Measurements from ENCODE around the gene SUSD1. TPM values are rescaled to one million over a fixed set of nuclear protein-coding genes. Genes with fewer than 3 reads are reported as not detected.
A peak's percentile ranks its signal among the peaks of the same experiment; 100 is the strongest.

The SUSD1 gene
- total RNA-seq, 1 experiment from 2014 or later = 20.3 TPM

GRCh38 chr9:112176524-112176923 is 1.4 kb upstream of the SUSD1 start:
- DNase-seq (ENCODE audit: low read depth) = peak; percentile 56
- in situ Hi-C loops (cut with HindIII; ENCODE audit: low pct_unique_long_range_greater_than_20kb, low sequenced_read_pairs) = no loop called here

GRCh38 chr9:112175796-112176315 is 759 bp upstream of the SUSD1 start:
- in situ Hi-C loops (cut with HindIII; ENCODE audit: low pct_unique_long_range_greater_than_20kb, low sequenced_read_pairs) = no loop called here
- DNase-seq (ENCODE audit: low read depth) = no peak

DNA sequence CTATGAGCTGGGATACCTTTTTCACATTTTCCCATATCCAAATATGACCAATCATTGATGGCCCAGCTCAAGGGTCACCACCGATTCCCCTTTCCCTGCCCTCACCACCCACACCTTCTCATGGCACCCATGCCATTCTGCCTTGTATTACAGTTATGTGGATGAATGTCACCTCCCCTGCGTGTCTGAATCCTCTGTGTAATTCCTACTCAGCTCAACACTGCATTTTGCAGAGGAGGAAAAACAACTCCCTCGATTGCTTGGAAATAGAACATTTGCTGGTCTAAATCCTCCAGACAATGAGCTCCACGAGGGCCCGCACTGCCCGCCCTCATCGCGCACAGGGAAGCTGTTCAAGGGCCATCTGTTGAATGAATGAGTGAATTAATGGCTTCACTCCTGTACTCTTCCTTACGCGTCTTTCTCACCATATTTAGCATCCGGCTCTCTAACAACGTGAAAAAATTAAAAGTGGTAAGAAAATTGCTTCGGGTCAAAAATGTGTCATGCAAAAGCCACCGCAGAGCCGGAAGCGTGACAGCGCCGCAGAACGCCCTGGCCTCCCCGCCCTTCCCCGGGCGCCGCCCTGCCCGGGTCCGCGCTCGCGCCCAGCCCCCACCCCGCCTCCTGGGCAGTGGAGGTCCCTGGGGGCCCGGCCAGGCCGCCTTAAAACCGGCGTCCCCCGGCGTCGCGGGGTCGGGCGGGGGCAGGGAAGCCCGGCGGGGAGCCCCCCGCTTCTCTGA is 704 bp downstream of the SUSD1 start:
- DNase-seq (ENCODE audit: low read depth) = peak; percentile 77
- in situ Hi-C loops (cut with HindIII; ENCODE audit: low pct_unique_long_range_greater_than_20kb, low sequenced_read_pairs) = no loop called here

- no peak for DNase-seq (ENCODE audit: low read depth)
- in situ Hi-C loops (cut with HindIII; ENCODE audit: low pct_unique_long_range_greater_than_20kb, low sequenced_read_pairs) = no loop called here
Measured at GRCh38 chr9:112173489-112174221, 1.4 kb downstream of the SUSD1 start.

DNA sequence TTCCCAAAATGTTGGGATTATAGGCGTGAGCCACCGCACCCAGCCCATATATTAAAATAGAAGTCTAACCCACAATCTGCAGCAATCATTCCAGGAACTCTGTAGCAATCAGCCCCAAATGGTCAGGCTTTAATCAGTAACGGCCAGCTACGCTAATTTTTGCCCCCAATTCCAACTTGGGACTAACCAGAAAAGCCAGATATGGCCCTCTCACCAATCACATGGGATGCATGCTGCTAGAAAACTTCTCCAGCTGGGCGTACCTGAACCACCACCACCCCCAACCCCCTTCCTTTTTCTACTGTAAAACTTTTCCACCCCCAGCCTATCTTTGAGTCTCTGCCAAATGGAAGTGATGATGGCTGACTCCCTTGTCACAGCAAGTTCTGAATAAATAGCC is 4.1 kb downstream of the SUSD1 start:
- in situ Hi-C loops (cut with HindIII; ENCODE audit: low pct_unique_long_range_greater_than_20kb, low sequenced_read_pairs) = no loop called here
- DNase-seq (ENCODE audit: low read depth) = no peak

GRCh38 chr9:112170235-112170634 is 4.9 kb downstream of the SUSD1 start:
- DNase-seq (ENCODE audit: low read depth) = no peak
- in situ Hi-C loops (cut with HindIII; ENCODE audit: low pct_unique_long_range_greater_than_20kb, low sequenced_read_pairs) = no loop called here

DNA sequence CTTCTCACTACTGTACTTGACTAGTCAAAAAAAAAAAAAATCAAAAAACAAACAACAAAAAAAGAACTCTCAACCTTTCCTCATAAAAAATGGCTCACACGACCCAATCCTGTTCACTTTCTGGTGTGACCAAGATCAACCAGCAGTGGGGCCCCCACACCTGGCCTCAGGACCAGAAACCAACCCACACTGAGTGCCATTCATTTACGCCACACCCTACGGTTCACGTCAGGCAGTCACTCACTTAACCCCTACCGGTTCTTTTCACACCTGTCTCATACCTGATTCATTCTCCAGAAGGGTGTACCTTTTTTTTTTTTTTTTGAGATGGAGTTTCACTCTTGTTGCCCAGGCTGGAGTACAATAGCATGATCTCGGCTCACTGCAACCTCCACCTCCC is 5.7 kb downstream of the SUSD1 start:
- no peak for DNase-seq (ENCODE audit: low read depth)
- in situ Hi-C loops (cut with HindIII; ENCODE audit: low pct_unique_long_range_greater_than_20kb, low sequenced_read_pairs) = no loop called here

DNA sequence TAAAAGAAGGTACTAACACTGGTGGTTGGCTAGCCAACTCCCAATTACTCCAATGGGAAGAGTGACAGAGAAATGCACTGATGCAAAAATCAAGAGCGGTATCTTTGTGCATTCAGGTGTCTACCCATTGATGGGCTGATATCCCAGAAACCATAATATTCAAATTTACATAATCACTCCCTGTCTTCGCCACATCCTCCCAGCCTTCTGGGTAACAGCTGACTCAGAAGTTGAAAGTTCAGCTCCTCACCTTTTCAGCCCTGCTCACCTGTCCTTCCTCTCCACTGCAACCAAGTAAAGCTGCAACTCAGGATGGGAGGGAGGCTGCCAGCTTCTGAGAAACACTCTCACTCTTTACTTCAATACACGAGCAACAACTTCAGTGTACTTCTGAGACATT is 6.9 kb downstream of the SUSD1 start:
- in situ Hi-C loops (cut with HindIII; ENCODE audit: low pct_unique_long_range_greater_than_20kb, low sequenced_read_pairs) = no loop called here
- DNase-seq (ENCODE audit: low read depth) = peak; percentile 80

DNA sequence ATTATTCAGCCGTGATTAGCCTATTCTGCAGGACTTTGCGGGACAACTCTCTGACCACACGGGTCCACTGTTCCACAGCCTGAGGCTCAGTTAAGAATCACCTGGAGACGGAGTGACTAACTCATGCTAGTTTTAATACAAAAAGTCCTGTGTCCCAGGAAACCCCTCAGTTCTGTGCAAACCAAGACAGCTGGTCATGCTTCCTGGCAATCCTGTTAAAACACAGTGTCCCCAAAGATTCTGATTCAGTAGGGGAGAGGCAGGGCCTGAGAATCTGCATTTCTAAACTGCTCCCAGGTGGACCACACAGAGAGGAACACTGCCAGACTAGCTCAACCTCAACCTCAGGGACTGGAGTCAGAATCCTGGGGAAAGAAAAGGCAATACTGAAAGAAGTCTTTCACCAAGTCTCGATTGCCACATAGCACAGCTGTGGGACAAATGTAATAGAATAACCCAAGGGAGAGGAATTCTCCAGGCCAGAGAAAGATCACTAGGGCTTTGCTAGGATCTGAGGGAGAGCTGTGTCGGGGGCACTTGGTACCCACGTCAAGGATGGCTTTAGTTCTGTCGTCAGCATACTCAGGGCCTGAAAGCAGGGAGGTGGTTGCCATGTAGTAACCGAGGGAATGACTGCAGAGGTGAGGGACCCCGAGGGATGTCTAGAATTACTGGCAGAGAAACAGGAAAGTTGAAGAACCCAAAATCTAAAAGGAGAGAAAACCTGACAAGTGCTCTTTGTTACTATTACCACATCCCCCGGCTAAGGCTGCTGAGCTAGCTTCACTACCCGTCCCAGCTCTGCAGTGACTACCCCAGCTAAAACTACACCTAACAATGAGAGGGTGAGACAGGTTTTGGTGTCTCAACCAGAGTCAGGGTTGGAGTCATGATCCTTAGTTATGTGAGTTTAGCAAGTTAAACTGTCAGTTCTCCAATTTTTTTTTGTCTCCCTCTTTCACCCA is 8.6 kb downstream of the SUSD1 start:
- peak; percentile 73 for DNase-seq (ENCODE audit: low read depth)
- in situ Hi-C loops (cut with HindIII; ENCODE audit: low pct_unique_long_range_greater_than_20kb, low sequenced_read_pairs) = no loop called here

DNA sequence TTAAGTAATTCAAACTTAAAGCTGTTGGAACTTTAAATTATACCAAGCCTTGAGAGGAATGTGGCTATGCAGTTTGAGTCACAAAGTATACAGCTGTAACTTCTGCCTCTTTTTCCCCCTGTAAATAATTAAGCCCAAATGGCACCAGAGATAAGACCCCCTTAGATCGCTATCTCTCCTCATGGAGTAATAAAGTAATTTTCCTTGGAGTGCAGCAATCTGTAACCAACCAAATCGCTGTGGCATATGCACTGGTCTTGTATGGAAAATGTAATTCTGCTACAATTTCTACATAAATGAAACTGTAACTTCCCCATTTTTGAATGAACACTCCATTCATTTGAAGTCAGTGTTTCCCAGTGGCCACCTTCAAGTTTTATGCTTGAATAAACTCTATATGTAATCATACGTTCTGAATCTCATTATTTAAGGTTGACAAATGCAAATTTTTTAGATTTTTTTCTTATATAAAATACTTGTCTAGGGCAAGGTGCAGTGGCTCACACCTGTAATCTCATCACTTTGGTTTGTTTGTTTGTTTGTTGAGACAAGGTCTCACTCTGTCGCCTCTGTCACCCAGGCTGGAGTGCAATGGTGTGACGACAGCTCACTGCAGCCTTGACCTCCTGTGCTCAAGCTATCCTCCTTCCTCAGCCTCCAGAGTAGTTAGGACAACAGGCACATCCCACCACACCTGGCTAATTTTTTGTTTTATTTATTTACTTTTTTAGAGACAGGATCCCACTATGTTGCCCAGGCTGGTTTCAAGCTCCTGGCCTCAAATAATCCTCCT is 12.3 kb downstream of the SUSD1 start:
- in situ Hi-C loops (cut with HindIII; ENCODE audit: low pct_unique_long_range_greater_than_20kb, low sequenced_read_pairs) = no loop called here
- DNase-seq (ENCODE audit: low read depth) = peak; percentile 78

DNA sequence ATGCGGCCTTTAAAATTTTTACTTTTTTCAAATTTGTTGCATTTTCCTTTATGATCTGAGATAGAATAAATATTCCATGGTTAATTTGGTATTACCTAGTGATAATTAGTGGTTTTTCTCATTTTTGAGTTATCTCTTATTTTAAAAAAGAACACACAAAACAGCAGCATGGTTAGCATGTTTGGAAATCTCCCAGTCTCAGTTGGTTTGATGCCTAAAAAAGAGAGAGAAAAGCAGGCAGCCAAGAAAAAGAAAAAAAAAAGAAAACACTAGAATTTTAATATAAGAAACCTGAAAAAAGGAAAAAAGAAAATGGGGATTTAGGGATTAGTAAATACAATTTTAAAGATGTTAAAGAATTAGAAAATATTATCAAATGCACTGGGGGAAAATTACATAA is 15.3 kb downstream of the SUSD1 start:
- DNase-seq (ENCODE audit: low read depth) = no peak
- in situ Hi-C loops (cut with HindIII; ENCODE audit: low pct_unique_long_range_greater_than_20kb, low sequenced_read_pairs) = no loop called here

- in situ Hi-C loops (cut with HindIII; ENCODE audit: low pct_unique_long_range_greater_than_20kb, low sequenced_read_pairs) = no loop called here
- DNase-seq (ENCODE audit: low read depth) = no peak
Measured at GRCh38 chr9:112158656-112159367, 16.3 kb downstream of the SUSD1 start.

GRCh38 chr9:112157961-112158360 is 17.1 kb downstream of the SUSD1 start:
- in situ Hi-C loops (cut with HindIII; ENCODE audit: low pct_unique_long_range_greater_than_20kb, low sequenced_read_pairs) = no loop called here
- no peak for DNase-seq (ENCODE audit: low read depth)

GRCh38 chr9:112157087-112157486 is 18.0 kb downstream of the SUSD1 start:
- in situ Hi-C loops (cut with HindIII; ENCODE audit: low pct_unique_long_range_greater_than_20kb, low sequenced_read_pairs) = no loop called here
- DNase-seq (ENCODE audit: low read depth) = no peak

- in situ Hi-C loops (cut with HindIII; ENCODE audit: low pct_unique_long_range_greater_than_20kb, low sequenced_read_pairs) = no loop called here
- no peak for DNase-seq (ENCODE audit: low read depth)
Measured at GRCh38 chr9:112149211-112149610, 25.9 kb downstream of the SUSD1 start.

GRCh38 chr9:112145886-112146285 is 29.2 kb downstream of the SUSD1 start:
- DNase-seq (ENCODE audit: low read depth) = peak; percentile 27
- in situ Hi-C loops (cut with HindIII; ENCODE audit: low pct_unique_long_range_greater_than_20kb, low sequenced_read_pairs) = no loop called here

GRCh38 chr9:112144807-112145206 is 30.3 kb downstream of the SUSD1 start:
- no peak for DNase-seq (ENCODE audit: low read depth)
- in situ Hi-C loops (cut with HindIII; ENCODE audit: low pct_unique_long_range_greater_than_20kb, low sequenced_read_pairs) = no loop called here

Data from Caki2 (cell line).